ENCODE results near the gene RNF167. TPM values are rescaled to one million over a fixed set of nuclear protein-coding genes. Genes with fewer than 3 reads are reported as not detected.

Gene RNF167
- total and polyA plus RNA-seq, 2 of the 8 experiments (the other 6 are each of a cell fraction or from before 2014, with no cell fraction given): 140 to 281 TPM

DNA sequence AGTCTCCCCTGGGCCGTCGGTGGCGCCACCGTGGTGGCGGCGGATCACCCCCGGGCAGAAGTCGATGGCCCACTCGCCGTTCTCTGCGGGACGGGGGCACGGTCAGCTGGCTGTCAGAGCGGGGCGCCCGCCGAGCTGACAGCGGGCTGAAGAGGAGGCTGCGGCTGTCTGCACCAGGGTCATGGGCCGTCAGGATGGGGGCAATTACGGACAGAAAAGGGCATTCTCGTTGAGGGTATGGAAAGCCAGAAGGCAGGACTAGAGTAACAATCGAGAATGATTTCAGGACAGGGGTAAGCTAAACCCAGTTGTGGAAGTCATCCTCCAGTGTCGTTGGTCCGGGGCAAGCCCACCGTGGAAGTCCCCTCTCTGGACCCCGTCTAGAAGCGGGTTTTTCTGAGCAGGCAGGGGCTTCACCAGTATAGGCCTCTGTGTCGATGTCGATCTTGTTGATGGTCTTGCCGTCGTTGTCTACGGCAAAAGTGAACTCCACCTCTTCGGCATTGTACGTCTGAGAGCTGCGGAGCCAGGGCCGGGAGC is 38.9 kb upstream of the RNF167 start:
- no peak overlapping the region for H3K27ac ChIP-seq (ENCODE audit: low read depth, low read length)
- 0 out of 7 replicates have a peak, but pooled peaks cover 0 to 2% (median 0%) of the 10 kb centered on the region in 4 experiments for H3K27me3 ChIP-seq (replicated peaks in 1 of 4; ENCODE audit: control insufficient read depth in 3 of 4, extremely low read depth in 1 of 4, insufficient read depth in 3 of 4, low read length in 3 of 4)
- peak overlapping the region; percentile 51 to 73 for H3K4me2 ChIP-seq (ENCODE audit: insufficient read depth in 1 of 2, low read depth in 2 of 2, low read length in 2 of 2)
- H3K56ac ChIP-seq (replicated peaks; ENCODE audit: insufficient read length, low read depth, low read length): no peak overlapping the region
- H4K8ac ChIP-seq (ENCODE audit: extremely low read depth, insufficient read depth, low read length): peak overlapping the region; percentile 11; the same call in 1 of the 2 replicates
- no peaks in the 10 kb centered on the region for H3K79me1 ChIP-seq (ENCODE audit: low read depth, low read length)
- no peak for TF ChIP-seq NANOG (IDR thresholded peaks at IDR 0.05; ENCODE audit: insufficient read depth, low read depth, low read length, poor library complexity, severe bottlenecking)
- TF ChIP-seq HDAC2 (IDR thresholded peaks at IDR 0.05; ENCODE audit: borderline replicate concordance in 1 of 2, low read depth in 2 of 2, low read length in 2 of 2): 0 out of 4 replicates have a peak, but pooled peaks of 1 of the 2 experiments have one; percentile 26
- peak in 1 of 2 experiments; percentile 83; a peak in 2 of 4 replicates for TF ChIP-seq SIN3A (conservative IDR thresholded peaks at IDR 0.05 in 1 of 2, IDR thresholded peaks at IDR 0.05 in 1 of 2; ENCODE audit: low read depth in 1 of 2, low read length in 2 of 2)
- TF ChIP-seq SRF (IDR thresholded peaks at IDR 0.05; ENCODE audit: low read depth, low read length): no peak
- 0 out of 3 replicates have a peak, but pooled peaks of 1 of the 2 experiments have one; percentile 17 for TF ChIP-seq POLR2A (IDR thresholded peaks at IDR 0.05; ENCODE audit: control extremely low read depth in 1 of 2, low read depth in 2 of 2, low read length in 2 of 2)
- peak; percentile 34 for TF ChIP-seq ASH2L (IDR thresholded peaks at IDR 0.05; ENCODE audit: low read length)
- TF ChIP-seq SP4 (IDR thresholded peaks at IDR 0.05; ENCODE audit: low read length): no peak
- TF ChIP-seq RBBP5 (IDR thresholded peaks at IDR 0.05; ENCODE audit: borderline replicate concordance, low read depth, low read length): no peak
- TF ChIP-seq FOSL1 (IDR thresholded peaks at IDR 0.05; ENCODE audit: insufficient read depth, low read depth, low read length): no peak
- no peak overlapping the region for H2BK12ac ChIP-seq (ENCODE audit: low read depth, low read length)
- no peak overlapping the region for H2AK5ac ChIP-seq (ENCODE audit: low read depth, low read length)
- H3K79me2 ChIP-seq (ENCODE audit: control insufficient read depth in 1 of 2, insufficient read depth in 2 of 2, low read length in 2 of 2): no peaks in the 10 kb centered on the region
- H3K9ac ChIP-seq (replicated peaks in 1 of 4; ENCODE audit: extremely low read depth in 1 of 4, low read depth in 3 of 4, low read length in 3 of 4): peak overlapping the region in 1 of 4 experiments; percentile 27; a peak in 1 of 7 replicates
- WGBS, 2 experiments (ENCODE audit: extremely low coverage in 1 of 2, insufficient coverage in 1 of 2, insufficient read length in 1 of 2, insufficient replicate concordance in 2 of 2, low coverage in 1 of 2, low lambda C conversion rate in 2 of 2, missing lambda C conversion rate in 1 of 2): 79% methylated on average over 37 of the region's 37 CpGs; no CpG with 5 or more reads in 1 of the 2 experiments
- CTCF ChIA-PET (ENCODE audit: partially characterized antibody): interaction anchor here (0.7 to 4.4 kb wide), 5 partner anchors 12 to 187 kb away, joined by 3 to 23 read pairs (median 3); no protein-coding TSS in a partner anchor
- H2BK5ac ChIP-seq (ENCODE audit: low read depth, low read length): no peak overlapping the region
- FAIRE-seq (no peak), DNase-seq (ENCODE audit: low read depth in 1 of 2, low spot score in 2 of 2) (no peak)
- no peaks in the 10 kb centered on the region for H3K9me3 ChIP-seq (ENCODE audit: insufficient read depth in 2 of 2, low read depth in 1 of 2, low read length in 1 of 2)
- peaks cover 3% of the 10 kb centered on the region; the same call in 1 of the 2 replicates for H3K23me2 ChIP-seq (ENCODE audit: low read depth, low read length)
- H3K4ac ChIP-seq (replicated peaks; ENCODE audit: insufficient read length, low read depth, low read length): no peak overlapping the region
- H2BK120ac ChIP-seq (replicated peaks; ENCODE audit: low read depth, low read length): no peak overlapping the region
- POLR2A ChIA-PET (ENCODE audit: partially characterized antibody): interaction anchor here (0.9 to 6.4 kb wide), 7 partner anchors 32 to 191 kb away, joined by 3 to 49 read pairs (median 5); partner anchors contain the start of genes ARRB2, PFN1, PLD2 and RNF167
- H2BK15ac ChIP-seq (ENCODE audit: low read length): no peak overlapping the region
- H3K18ac ChIP-seq (ENCODE audit: extremely low read depth, low read length): no peak overlapping the region
- no peak overlapping the region for H4K5ac ChIP-seq (ENCODE audit: insufficient read length, low read depth, low read length)
- peaks cover 0 to 5% (median 1%) of the 10 kb centered on the region in 4 experiments; a peak in 2 of 8 replicates for H3K36me3 ChIP-seq (ENCODE audit: control insufficient read depth in 2 of 4, insufficient read depth in 4 of 4, low read length in 3 of 4)
- peak overlapping the region; percentile 22 to 58 (median 40); a peak in 4 of 8 replicates for H3K4me3 ChIP-seq (ENCODE audit: extremely low read depth in 1 of 4, insufficient read depth in 2 of 4, low read depth in 3 of 4, low read length in 4 of 4)
- peaks cover 0 to 13% (median 4%) of the 10 kb centered on the region in 4 experiments; a peak in 6 of 7 replicates for H3K4me1 ChIP-seq (replicated peaks in 1 of 4; ENCODE audit: control insufficient read depth in 3 of 4, insufficient read depth in 4 of 4, low read length in 3 of 4)
- H2AFZ ChIP-seq (ENCODE audit: low read length): no peak overlapping the region
- H2BK20ac ChIP-seq (ENCODE audit: low read length): no peak overlapping the region
- H3K23ac ChIP-seq (ENCODE audit: insufficient read length): no peak overlapping the region
- H4K91ac ChIP-seq (replicated peaks; ENCODE audit: insufficient read length, low read length): no peak overlapping the region
- H3K14ac ChIP-seq (ENCODE audit: insufficient read length): no peak overlapping the region
- H4K20me1 ChIP-seq (replicated peaks in 1 of 2; ENCODE audit: control insufficient read depth in 1 of 2, insufficient read depth in 2 of 2, low read length in 2 of 2): peaks cover 0 to 2% of the 10 kb centered on the region in 2 experiments
